HepG2 (cell line): ENCODE measurements around the gene PDLIM7. TPM values are rescaled to one million over a fixed set of nuclear protein-coding genes. Genes with fewer than 3 reads are reported as not detected.

ENCODE experiments used
- ATAC-seq: fragments of 200-7000 bp; cut with Tn5 transposase; 3 replicates; pipeline ENCODE4 v1.9.1; 2020; ENCODE audit warnings: mild to moderate bottlenecking, moderate library complexity
- BruUV-seq: library from RNA; stranded (reverse); fragments of 400-500 nt; replicated peaks from 2 replicates; lab custom pipeline; 2021; lab: Mats Ljungman, UMichigan
- CTCF ChIA-PET: fragments of 300-600 bp; formaldehyde crosslinking; extraction: SDS; loops from one replicate; lab custom pipeline; 2021; ENCODE audit warnings: low total read pairs, inconsistent platforms, low intra/inter-chr PET ratio; lab: Yijun Ruan, JAX
- POLR2A ChIA-PET: fragments of 350-600 bp; sonication (Branson Sonifier 250); formaldehyde crosslinking; loops from one replicate; lab custom pipeline; 2020; ENCODE audit warnings: antibody characterized with exemption, inconsistent platforms; lab: Yijun Ruan, JAX
- DNase-seq: peaks from one replicate; pipeline ENCODE4 v3.0.0-alpha.2; 2015; ENCODE audit warnings: low spot score
- FAIRE-seq: peaks from 3 replicates; lab custom pipeline; 2011; peaks lifted over from hg19 to GRCh38; lab: Jason Lieb, UNC
- H2AFZ ChIP-seq: one replicate; pipeline ENCODE4 v1.6.1; 2011; ENCODE audit warnings: low read length, inconsistent platforms
- H3K27ac ChIP-seq: fragments of 300-600 bp; 3 replicates; pipeline ENCODE4 v1.8.0; 2011; ENCODE audit warnings: mixed run types, mild to moderate bottlenecking, mixed read lengths, low read length, inconsistent platforms; ENCODE audit not compliant: insufficient read depth; ENCODE audit errors: extremely low read length
- H3K27me3 ChIP-seq, 2 experiments: fragments of 200-600 bp in 1 of 2; 2 replicates in 1 of 2; 3 replicates in 1 of 2; pipeline versions ENCODE4 v1.6.0 to v1.8.0; 2011; ENCODE audit warnings: low read length in 2 of 2, mild to moderate bottlenecking in 2 of 2, moderate library complexity in 2 of 2, inconsistent platforms in 1 of 2; ENCODE audit not compliant: insufficient read depth in 2 of 2, control insufficient read depth in 1 of 2
- H3K36me3 ChIP-seq, 2 experiments: fragments of 200-600 bp in 1 of 2; replicated peaks in 1 of 2; 2 replicates in 1 of 2; 3 replicates in 1 of 2; pipeline versions ENCODE4 v1.5.1 to v1.8.0; 2011; ENCODE audit warnings: low read length in 2 of 2, inconsistent platforms in 1 of 2; ENCODE audit not compliant: insufficient read depth in 2 of 2, control insufficient read depth in 1 of 2
- H3K4me1 ChIP-seq: 2 replicates; pipeline ENCODE4 v1.5.1; 2012; ENCODE audit warnings: low read length, inconsistent platforms; ENCODE audit not compliant: insufficient read depth
- H3K4me2 ChIP-seq: 2 replicates; pipeline ENCODE4 v1.6.0; 2011; ENCODE audit warnings: low read depth, low read length, inconsistent platforms
- H3K4me3 ChIP-seq, 3 experiments: fragments of 200-600 bp in 1 of 3; sonication (generic), shearing (Covaris generic) in 1 of 3; replicated peaks in 1 of 3; 2 replicates each; pipeline ENCODE4 v1.5.1; 2011 to 2016; ENCODE audit warnings: low read length in 3 of 3, inconsistent platforms in 2 of 3, low read depth in 2 of 3, mild to moderate bottlenecking in 2 of 3, control low read depth in 1 of 3, mixed read lengths in 1 of 3; ENCODE audit not compliant: insufficient read depth in 1 of 3
- H3K79me2 ChIP-seq: one replicate; pipeline ENCODE4 v1.6.1; 2011; ENCODE audit warnings: low read length, inconsistent platforms; ENCODE audit not compliant: insufficient read depth
- H3K9ac ChIP-seq: 2 replicates; pipeline ENCODE4 v1.6.0; 2011; ENCODE audit warnings: mild to moderate bottlenecking, low read depth, low read length, inconsistent platforms; ENCODE audit not compliant: insufficient read depth
- H3K9me3 ChIP-seq: 2 replicates; pipeline ENCODE4 v1.5.1; 2012; ENCODE audit warnings: mild to moderate bottlenecking, low read length
- H4K20me1 ChIP-seq: 2 replicates; pipeline ENCODE4 v1.6.0; 2011; ENCODE audit warnings: inconsistent platforms, mild to moderate bottlenecking, low read length, moderate library complexity; ENCODE audit not compliant: insufficient read depth
- ARID2 ChIP-seq: sonication (generic); formaldehyde crosslinking; IDR thresholded peaks from 2 replicates; pipeline ENCODE4 v1.8.1; 2022; ENCODE audit warnings: mild to moderate bottlenecking, missing genetic modification reagents, borderline replicate concordance
- ESRRA ChIP-seq: sonication (generic); formaldehyde crosslinking; IDR thresholded peaks from 2 replicates; pipeline ENCODE4 v1.5.1; 2020; ENCODE audit warnings: mild to moderate bottlenecking, low read depth, missing genetic modification reagents
- MED8 ChIP-seq: sonication (generic); formaldehyde crosslinking; IDR thresholded peaks from 2 replicates; pipeline ENCODE4 v1.8.1; 2023; ENCODE audit warnings: mild to moderate bottlenecking, missing genetic modification reagents; ENCODE audit not compliant: insufficient replicate concordance
- MTF1 ChIP-seq: sonication (generic); formaldehyde crosslinking; IDR thresholded peaks from 2 replicates; pipeline ENCODE4 v1.5.0; 2020; ENCODE audit warnings: missing genetic modification reagents
- NCOA1 ChIP-seq: sonication (generic); formaldehyde crosslinking; IDR thresholded peaks from 2 replicates; pipeline ENCODE4 v1.9.0; 2021; ENCODE audit warnings: missing genetic modification reagents
- NFIC ChIP-seq: IDR thresholded peaks from 2 replicates; pipeline ENCODE4 v1.6.1; 2012; ENCODE audit warnings: mild to moderate bottlenecking, low read length, inconsistent platforms
- PHF5A ChIP-seq: IDR thresholded peaks from one replicate; pipeline ENCODE4 v1.6.1; 2018; ENCODE audit warnings: low read depth, missing genetic modification reagents; ENCODE audit not compliant: unreplicated experiment
- TBP ChIP-seq: sonication (generic); formaldehyde crosslinking; IDR thresholded peaks from 2 replicates; pipeline ENCODE4 v1.5.0; 2020; ENCODE audit warnings: missing genetic modification reagents
- TOPORS ChIP-seq: sonication (generic); formaldehyde crosslinking; IDR thresholded peaks from 2 replicates; pipeline ENCODE4 v1.8.0; 2023; ENCODE audit warnings: mild to moderate bottlenecking, missing genetic modification reagents
- ZBTB20 ChIP-seq: sonication (generic); formaldehyde crosslinking; IDR thresholded peaks from 2 replicates; pipeline ENCODE4 v1.8.1; 2023; ENCODE audit warnings: missing genetic modification reagents, low read depth, mild to moderate bottlenecking, borderline replicate concordance
- ZBTB38 ChIP-seq: sonication (generic); formaldehyde crosslinking; IDR thresholded peaks from 2 replicates; pipeline ENCODE4 v1.5.1; 2020; ENCODE audit warnings: mild to moderate bottlenecking, missing genetic modification reagents
- ZMYM4 ChIP-seq: sonication (generic); formaldehyde crosslinking; IDR thresholded peaks from 2 replicates; pipeline ENCODE4 v1.8.1; 2023; ENCODE audit warnings: mild to moderate bottlenecking, missing genetic modification reagents
- ZNF124 ChIP-seq: sonication (generic); formaldehyde crosslinking; IDR thresholded peaks from 2 replicates; pipeline ENCODE4 v1.4.0; 2020; ENCODE audit warnings: missing genetic modification reagents
- ZNF205 ChIP-seq: IDR thresholded peaks from 2 replicates; pipeline ENCODE4 v1.6.1; 2018; ENCODE audit warnings: missing biosample characterization, missing genetic modification reagents
- ZNF292 ChIP-seq: sonication (generic); formaldehyde crosslinking; IDR thresholded peaks from 2 replicates; pipeline ENCODE4 v1.8.1; 2022; ENCODE audit warnings: mild to moderate bottlenecking, low read depth, missing genetic modification reagents, borderline replicate concordance
- ZNF33B ChIP-seq: sonication (generic); formaldehyde crosslinking; IDR thresholded peaks from 2 replicates; pipeline ENCODE4 v1.5.1; 2020; ENCODE audit warnings: mild to moderate bottlenecking, missing genetic modification reagents
- ZNF557 ChIP-seq: sonication (generic); formaldehyde crosslinking; IDR thresholded peaks from 2 replicates; pipeline ENCODE4 v1.4.0; 2020; ENCODE audit warnings: missing genetic modification reagents
- ZNF883 ChIP-seq: sonication (generic); formaldehyde crosslinking; IDR thresholded peaks from 2 replicates; pipeline ENCODE4 v1.5.1; 2020; ENCODE audit warnings: mild to moderate bottlenecking, missing genetic modification reagents; ENCODE audit errors: not compliant biosample characterization
- ZSCAN22 ChIP-seq: sonication (generic); formaldehyde crosslinking; IDR thresholded peaks from 2 replicates; pipeline ENCODE4 v1.4.0; 2020; ENCODE audit warnings: mild to moderate bottlenecking, missing genetic modification reagents
- WGBS: methylation state at CpG from one replicate; pipeline ENCODE4 v1.1.6; 2017; ENCODE audit warnings: low lambda C conversion rate; 5-methylcytosine and 5-hydroxymethylcytosine counted together
- in situ Hi-C: cut with HindIII; loops from 2 replicates; pipeline ENCODE4 v1.10.0; 2017; ENCODE audit warnings: low pct_unique_long_range_greater_than_20kb; ENCODE audit not compliant: extremely low pct_ligation_motif_present
- intact Hi-C: fragments of 100-400 bp; cut with micrococcal nuclease; formaldehyde crosslinking; loops from one replicate; pipeline ENCODE4 v1.10.0; 2022; ENCODE audit not compliant: unreplicated experiment
- polyA plus RNA-seq, 8 experiments: library from polyadenylated mRNA; depleted of rRNA in 3 of 8; stranded (reverse) in 7 of 8; unstranded in 1 of 8; fragments of >200 nt; fragmentation: Illumina TruSeq in 4 of 8; extraction: Trizol in 4 of 8; gene quantifications; 2 replicates each; pipeline versions ENCODE4 v1.2.1 to v1.2.3, GENCODE V29; 2011 to 2016; ENCODE audit warnings: low read depth in 4 of 8, missing spikeins in 1 of 8, mixed read lengths in 1 of 8; ENCODE audit not compliant: insufficient read depth in 1 of 8
- total RNA-seq, 5 experiments: library from RNA; depleted of rRNA; stranded (reverse); fragments of >200 nt; fragmentation: Illumina TruSeq; extraction: Trizol; gene quantifications; 2 replicates each; pipeline ENCODE4 v1.2.3, GENCODE V29; 2016; ENCODE audit warnings: low read depth in 1 of 5
- TF ChIP-seq, protein P1 (sequence below): sonication (generic); formaldehyde crosslinking; conservative IDR thresholded peaks from 2 replicates; pipeline ENCODE4 v1.4.0; 2020; ENCODE audit warnings: missing genetic modification reagents
- TF ChIP-seq, protein P2 (sequence below): sonication (generic); formaldehyde crosslinking; IDR thresholded peaks from 2 replicates; pipeline ENCODE4 v1.4.0; 2020; ENCODE audit warnings: missing genetic modification reagents

Gene PDLIM7
- total and polyA plus RNA-seq, 2 of the 13 experiments (the other 11 are each of a cell fraction or from before 2014, with no cell fraction given): 21.1 to 31.3 TPM

DNA sequence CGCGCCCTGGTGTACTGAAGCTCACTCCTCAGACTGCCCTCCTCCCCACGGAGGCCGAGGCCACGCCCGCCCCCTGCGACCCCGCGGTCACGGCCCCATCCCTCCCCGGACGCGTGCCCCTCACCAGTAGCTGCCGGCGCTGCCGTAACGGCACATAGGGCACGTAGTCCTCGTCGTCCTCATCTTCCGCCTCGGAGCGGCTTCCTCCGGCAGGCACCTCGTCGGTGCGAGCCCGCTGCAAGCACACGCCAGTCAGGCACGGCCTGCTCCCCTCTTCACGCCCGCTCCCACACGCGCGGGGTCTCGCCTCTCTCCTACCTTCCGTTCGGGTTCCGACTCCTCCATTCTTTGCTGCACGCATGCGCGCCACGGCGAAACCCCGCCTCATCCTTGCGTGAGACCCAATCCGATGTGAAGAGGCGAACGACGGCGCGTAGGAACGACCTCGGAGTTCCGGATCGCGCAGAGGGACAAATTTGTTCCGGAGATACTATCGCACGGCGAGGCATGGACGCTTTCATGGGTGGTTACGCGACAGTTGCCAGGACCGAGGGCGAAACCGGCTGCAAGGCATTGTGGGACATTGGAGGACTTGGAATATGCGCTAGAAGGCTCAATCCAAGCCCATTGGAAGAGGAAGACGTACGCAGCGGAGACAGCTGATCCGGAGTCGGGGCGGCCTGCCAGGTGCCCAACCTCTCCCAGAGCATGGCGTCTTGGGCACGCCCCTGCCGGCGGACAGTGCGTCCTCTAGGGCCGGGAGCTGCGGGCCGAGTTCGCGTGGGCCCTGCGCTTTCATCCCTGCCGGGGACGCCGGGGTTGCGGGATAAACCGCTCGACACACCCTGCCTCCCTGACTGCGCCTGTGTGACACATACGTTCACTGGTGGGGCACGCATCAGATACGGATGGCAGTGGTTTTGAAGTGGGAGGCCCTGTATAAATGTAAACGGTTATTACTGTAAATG is 19.5 kb upstream of the PDLIM7 start, which contains the start of gene DDX41:
Gene DDX41, minus strand, starts transcription at position 361 of the 968 bp plus-strand sequence. Its CDS starts 16 bp downstream, at position 345.
- Histone ChIP-seq H3K4me1 (peaks cover 26% of the 10 kb centered on the region), H4K20me1 (no peaks in the 10 kb centered on the region; the same call in 1 of the 2 replicates), H3K4me2 (peak within 1 kb of the TSS; percentile 92), H3K9ac (peak within 1 kb of the TSS; percentile 90), H3K27ac (peak within 1 kb of the TSS; percentile 62), H3K4me3 (peak within 1 kb of the TSS; percentile 70 to 96 (median 86)), H3K36me3 (peaks cover 34 to 64% of the 10 kb centered on the region in 2 experiments; a peak in 4 of 5 replicates), H2AFZ (no peak within 1 kb of the TSS), H3K9me3 (no peaks in the 10 kb centered on the region), H3K27me3 (no peaks in the 10 kb centered on the region; a peak in 1 of 5 replicates), H3K79me2 (peaks cover 15% of the 10 kb centered on the region)
- FAIRE-seq (peak; percentile 99), DNase-seq (peak; percentile 96), ATAC-seq (peak; percentile 88)
- ChIA-PET POLR2A (interaction anchor here (0.8 to 2.9 kb wide), 7 partner anchors 17 to 75 kb away, joined by 3 to 18 read pairs (median 3); partner anchors contain the start of genes PDLIM7 and TMED9), CTCF (no interaction called here)
- WGBS: 0% methylated on average over 21 of the region's 96 CpGs
- TSS peak; percentile 86 for BruUV-seq
- in situ Hi-C loops: no loop called here
- intact Hi-C loops: loop anchor here (5.0 kb wide), 1 partner anchor 35 kb away; the partner anchor contains the start of gene FAM193B
- TF ChIP-seq, protein P1, sequence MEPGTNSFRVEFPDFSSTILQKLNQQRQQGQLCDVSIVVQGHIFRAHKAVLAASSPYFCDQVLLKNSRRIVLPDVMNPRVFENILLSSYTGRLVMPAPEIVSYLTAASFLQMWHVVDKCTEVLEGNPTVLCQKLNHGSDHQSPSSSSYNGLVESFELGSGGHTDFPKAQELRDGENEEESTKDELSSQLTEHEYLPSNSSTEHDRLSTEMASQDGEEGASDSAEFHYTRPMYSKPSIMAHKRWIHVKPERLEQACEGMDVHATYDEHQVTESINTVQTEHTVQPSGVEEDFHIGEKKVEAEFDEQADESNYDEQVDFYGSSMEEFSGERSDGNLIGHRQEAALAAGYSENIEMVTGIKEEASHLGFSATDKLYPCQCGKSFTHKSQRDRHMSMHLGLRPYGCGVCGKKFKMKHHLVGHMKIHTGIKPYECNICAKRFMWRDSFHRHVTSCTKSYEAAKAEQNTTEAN (CRISPR knock-in tag): no peak
- TF ChIP-seq ZBTB20: no peak
- peak; percentile 37; the same call in 1 of the 2 replicates for TF ChIP-seq ZSCAN22 (CRISPR knock-in tag)
- TF ChIP-seq PHF5A: no peak
- no peak for TF ChIP-seq NCOA1 (CRISPR knock-in tag)
- TF ChIP-seq ZNF205 (CRISPR knock-in tag): peak; percentile 85; the same call in 1 of the 2 replicates
- 0 out of 2 replicates have a peak, but pooled peaks have one; percentile 39 for TF ChIP-seq ARID2 (CRISPR knock-in tag)
- peak; percentile 18; the same call in 1 of the 2 replicates for TF ChIP-seq ESRRA
- peak; percentile 95 for TF ChIP-seq ZNF124 (CRISPR knock-in tag)
- TF ChIP-seq ZBTB38 (CRISPR knock-in tag): peak; percentile 57; the same call in 1 of the 2 replicates
- no peak for TF ChIP-seq TBP (CRISPR knock-in tag)
- no peak for TF ChIP-seq MTF1 (CRISPR knock-in tag)
- TF ChIP-seq, protein P2, sequence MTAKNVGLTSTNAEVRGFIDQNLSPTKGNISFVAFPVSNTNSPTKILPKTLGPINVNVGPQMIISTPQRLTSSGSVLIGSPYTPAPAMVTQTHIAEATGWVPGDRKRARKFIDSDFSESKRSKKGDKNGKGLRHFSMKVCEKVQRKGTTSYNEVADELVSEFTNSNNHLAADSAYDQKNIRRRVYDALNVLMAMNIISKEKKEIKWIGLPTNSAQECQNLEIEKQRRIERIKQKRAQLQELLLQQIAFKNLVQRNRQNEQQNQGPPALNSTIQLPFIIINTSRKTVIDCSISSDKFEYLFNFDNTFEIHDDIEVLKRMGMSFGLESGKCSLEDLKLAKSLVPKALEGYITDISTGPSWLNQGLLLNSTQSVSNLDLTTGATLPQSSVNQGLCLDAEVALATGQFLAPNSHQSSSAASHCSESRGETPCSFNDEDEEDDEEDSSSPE (CRISPR knock-in tag): peak; percentile 92
- no peak for TF ChIP-seq NFIC
- TF ChIP-seq ZNF33B: 0 out of 2 replicates have a peak, but pooled peaks have one; percentile 55
- peak; percentile 28 for TF ChIP-seq ZNF883 (CRISPR knock-in tag)
- TF ChIP-seq MED8 (CRISPR knock-in tag): peak; percentile 81
- TF ChIP-seq TOPORS: peak; percentile 76; the same call in 1 of the 2 replicates
- TF ChIP-seq ZNF292 (CRISPR knock-in tag): no peak
- no peak for TF ChIP-seq ZNF557
- peak; percentile 93 for TF ChIP-seq ZMYM4
